Activated CD8-positive, alpha-beta T cell treated with anti-CD3 and anti-CD28 coated beads for 36 hours (primary cell): ENCODE results near the gene SLC38A9. TPM values are rescaled to one million over a fixed set of nuclear protein-coding genes. Genes with fewer than 3 reads are reported as not detected.

Experiments used
- ATAC-seq: fragments of 200-7000 bp; cut with Tn5 transposase; one replicate; pipeline ENCODE4 v1.10.0; 2021; ENCODE audit warnings: mild to moderate bottlenecking, moderate library complexity
- CTCF ChIA-PET: fragments of 350-600 bp; sonication (Branson Sonifier 250); formaldehyde crosslinking; loops from one replicate; lab custom pipeline; 2021; ENCODE audit warnings: antibody characterized with exemption; lab: Charles Lee
- POLR2A ChIA-PET: fragments of 350-600 bp; sonication (Branson Sonifier 250); formaldehyde crosslinking; loops from one replicate; lab custom pipeline; 2021; ENCODE audit warnings: antibody characterized with exemption; lab: Charles Lee
- DNase-seq: peaks from one replicate; pipeline ENCODE4 v3.0.0-alpha.2; 2020
- H3K27ac Mint-ChIP-seq: one replicate; pipeline ENCODE4 v1.8.0; 2021; ENCODE audit warnings: mild to moderate bottlenecking, mixed read lengths
- H3K27me3 Mint-ChIP-seq: one replicate; pipeline ENCODE4 v1.8.0; 2021; ENCODE audit warnings: mixed read lengths
- H3K36me3 Mint-ChIP-seq: one replicate; pipeline ENCODE4 v1.8.0; 2021; ENCODE audit warnings: low read depth, mixed read lengths
- H3K4me1 Mint-ChIP-seq: one replicate; pipeline ENCODE4 v1.8.0; 2021; ENCODE audit warnings: low read depth, mixed read lengths
- H3K4me3 Mint-ChIP-seq: one replicate; pipeline ENCODE4 v1.8.0; 2021; ENCODE audit warnings: mild to moderate bottlenecking, moderate library complexity, mixed read lengths
- H3K9me3 Mint-ChIP-seq: one replicate; pipeline ENCODE4 v1.8.0; 2021; ENCODE audit warnings: mixed read lengths
- intact Hi-C: fragments of 100-400 bp; cut with micrococcal nuclease; formaldehyde crosslinking; loops from one replicate; pipeline ENCODE4 v1.10.0; 2022
- total RNA-seq, 2 experiments: library from RNA; stranded (reverse); gene quantifications; one replicate each; pipeline ENCODE4 v1.2.3, GENCODE V29; 2021
- TF ChIP-seq, protein P1 (sequence below): fragments of 200-600 bp; IDR thresholded peaks from one replicate; pipeline ENCODE4 v1.8.0; 2022; ENCODE audit warnings: antibody characterized with exemption, mild to moderate bottlenecking

Gene SLC38A9
- total RNA-seq, 2 experiments from 2014 or later: 11.4 to 12.0 TPM

- no peaks in the 10 kb centered on the region for H3K9me3 Mint-ChIP-seq
- POLR2A ChIA-PET: interaction anchor here (1.0 kb wide), 1 partner anchor 251 kb away, joined by 3 read pairs; no protein-coding TSS in a partner anchor
- H3K4me3 Mint-ChIP-seq: no peak overlapping the region
- intact Hi-C loops: loop anchor here (5.0 to 10.0 kb wide), 3 partner anchors 267 to 520 kb away; partner anchors contain the start of gene CDC20B
- peaks cover 2% of the 10 kb centered on the region for H3K4me1 Mint-ChIP-seq
- TF ChIP-seq, protein P1, sequence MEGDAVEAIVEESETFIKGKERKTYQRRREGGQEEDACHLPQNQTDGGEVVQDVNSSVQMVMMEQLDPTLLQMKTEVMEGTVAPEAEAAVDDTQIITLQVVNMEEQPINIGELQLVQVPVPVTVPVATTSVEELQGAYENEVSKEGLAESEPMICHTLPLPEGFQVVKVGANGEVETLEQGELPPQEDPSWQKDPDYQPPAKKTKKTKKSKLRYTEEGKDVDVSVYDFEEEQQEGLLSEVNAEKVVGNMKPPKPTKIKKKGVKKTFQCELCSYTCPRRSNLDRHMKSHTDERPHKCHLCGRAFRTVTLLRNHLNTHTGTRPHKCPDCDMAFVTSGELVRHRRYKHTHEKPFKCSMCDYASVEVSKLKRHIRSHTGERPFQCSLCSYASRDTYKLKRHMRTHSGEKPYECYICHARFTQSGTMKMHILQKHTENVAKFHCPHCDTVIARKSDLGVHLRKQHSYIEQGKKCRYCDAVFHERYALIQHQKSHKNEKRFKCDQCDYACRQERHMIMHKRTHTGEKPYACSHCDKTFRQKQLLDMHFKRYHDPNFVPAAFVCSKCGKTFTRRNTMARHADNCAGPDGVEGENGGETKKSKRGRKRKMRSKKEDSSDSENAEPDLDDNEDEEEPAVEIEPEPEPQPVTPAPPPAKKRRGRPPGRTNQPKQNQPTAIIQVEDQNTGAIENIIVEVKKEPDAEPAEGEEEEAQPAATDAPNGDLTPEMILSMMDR: peak; percentile 9
- no peak overlapping the region for H3K27ac Mint-ChIP-seq
- no peak for DNase-seq
- H3K36me3 Mint-ChIP-seq: peaks cover 6% of the 10 kb centered on the region
- ATAC-seq: no peak
- CTCF ChIA-PET: interaction anchor here (0.7 to 3.0 kb wide), 36 partner anchors 9 to 521 kb away, joined by 3 to 21 read pairs (median 4); no protein-coding TSS in a partner anchor
- no peaks in the 10 kb centered on the region for H3K27me3 Mint-ChIP-seq
Measured at GRCh38 chr5:55692106-55692417, 20.1 kb downstream of the SLC38A9 start.

DNA sequence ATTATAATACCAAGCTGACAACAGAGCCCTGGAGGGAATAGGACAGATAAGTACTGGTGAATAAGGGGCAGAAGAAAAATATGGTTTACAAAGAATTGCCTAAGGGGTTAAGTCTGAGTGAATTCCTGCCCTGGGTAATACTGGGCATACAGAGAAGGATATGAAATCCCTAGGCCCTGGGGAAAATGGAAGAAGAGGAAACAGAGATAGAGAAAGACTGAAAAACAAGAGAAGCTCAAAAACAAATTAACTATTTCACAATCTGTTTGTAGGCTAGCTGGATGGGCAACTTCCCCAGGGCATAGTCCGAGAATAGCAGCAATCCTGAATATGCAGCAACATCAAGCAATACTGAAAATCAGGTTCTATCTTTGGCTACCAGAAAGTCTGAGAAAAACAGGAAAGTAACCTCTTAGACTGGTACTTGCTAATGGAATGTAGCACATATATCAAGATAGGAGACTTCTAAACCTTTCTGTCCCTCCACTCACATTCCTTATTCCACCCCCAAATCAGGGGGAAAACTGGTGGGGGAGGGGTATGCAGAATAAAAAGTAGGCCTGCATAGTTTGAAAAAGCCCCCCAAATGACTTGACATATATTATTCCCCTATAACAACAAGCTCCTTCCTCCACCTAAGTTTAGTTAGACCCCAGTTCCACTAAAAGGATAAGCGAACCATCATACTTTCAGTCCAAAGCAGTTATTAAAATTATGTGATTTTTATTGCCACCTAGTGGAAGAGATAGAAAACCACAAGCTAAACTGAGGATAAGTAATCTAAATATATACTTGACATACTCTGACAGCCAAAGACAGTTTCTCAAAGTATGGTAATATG, 20.6 kb downstream of the SLC38A9 start:
- no peaks in the 10 kb centered on the region for H3K9me3 Mint-ChIP-seq
- no peak overlapping the region for H3K27ac Mint-ChIP-seq
- peaks cover 2% of the 10 kb centered on the region for H3K4me1 Mint-ChIP-seq
- DNase-seq (no peak), ATAC-seq (peak; percentile 69)
- intact Hi-C loops: loop anchor here (5.0 to 10.0 kb wide), 3 partner anchors 267 to 519 kb away; partner anchors contain the start of gene CDC20B
- H3K4me3 Mint-ChIP-seq: no peak overlapping the region
- TF ChIP-seq, protein P1: peak; percentile 66
- H3K36me3 Mint-ChIP-seq: peaks cover 5% of the 10 kb centered on the region
- ChIA-PET CTCF (interaction anchor here (0.6 to 3.0 kb wide), 43 partner anchors 10 to 520 kb away, joined by 3 to 21 read pairs (median 4); no protein-coding TSS in a partner anchor), POLR2A (interaction anchor here (1.0 kb wide), 1 partner anchor 251 kb away, joined by 3 read pairs; no protein-coding TSS in a partner anchor)
- no peaks in the 10 kb centered on the region for H3K27me3 Mint-ChIP-seq

DNA sequence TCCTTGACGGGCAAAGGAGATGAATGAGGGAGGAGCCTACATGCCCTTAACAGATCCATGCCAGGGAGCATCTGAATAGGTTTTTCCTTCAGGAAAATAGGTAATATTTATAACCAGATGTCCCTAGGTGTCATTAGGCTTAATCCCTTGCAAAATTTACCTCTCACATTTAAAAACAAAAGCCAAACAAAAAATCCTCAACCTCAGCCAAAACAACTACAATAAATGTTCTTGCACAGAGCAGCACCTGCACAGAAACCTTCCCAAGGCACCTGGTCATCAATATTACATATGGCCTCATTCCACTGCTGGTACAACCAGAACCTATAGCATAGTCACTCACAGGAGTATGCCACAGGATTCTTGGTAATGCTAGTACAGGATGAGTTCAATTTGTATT, 30.1 kb downstream of the SLC38A9 start:
- TF ChIP-seq, protein P1: no peak
- no peak overlapping the region for H3K4me3 Mint-ChIP-seq

DNA sequence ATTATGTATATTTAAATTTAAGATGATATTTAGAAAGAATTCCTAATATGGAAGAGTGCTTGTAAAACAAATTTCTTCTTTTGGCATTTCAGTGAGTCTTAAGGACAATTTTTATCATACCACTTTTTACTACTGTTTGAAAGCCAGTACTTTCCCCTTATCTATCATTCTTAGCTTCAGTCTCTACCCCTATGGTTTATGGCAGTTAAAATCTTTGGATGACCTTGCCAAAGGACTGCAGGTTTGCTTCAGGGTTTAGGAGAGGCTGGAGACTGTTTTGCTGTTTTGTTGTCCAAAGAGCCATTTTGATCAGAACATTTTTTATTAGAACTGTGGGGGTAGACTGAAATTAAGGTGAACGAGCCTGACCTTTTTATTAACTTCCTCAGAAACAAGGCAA, 30.8 kb downstream of the SLC38A9 start:
- DNase-seq: no peak
- POLR2A ChIA-PET: no interaction called here

More for the DNA sequence above, 30.1 kb downstream of the SLC38A9 start:
- Mint-ChIP-seq H3K9me3 (no peaks in the 10 kb centered on the region), H3K27ac (no peak overlapping the region), H3K4me1 (no peaks in the 10 kb centered on the region), H3K36me3 (peaks cover 2% of the 10 kb centered on the region), H3K27me3 (no peaks in the 10 kb centered on the region)
- intact Hi-C loops: no loop called here
- DNase-seq (no peak), ATAC-seq (no peak)
- ChIA-PET POLR2A (no interaction called here), CTCF (no interaction called here)

More for the DNA sequence above, 30.8 kb downstream of the SLC38A9 start:
- no peak for ATAC-seq
- H3K4me3 Mint-ChIP-seq: no peak overlapping the region
- intact Hi-C loops: no loop called here
- no peaks in the 10 kb centered on the region for H3K27me3 Mint-ChIP-seq
- H3K36me3 Mint-ChIP-seq: no peaks in the 10 kb centered on the region
- H3K9me3 Mint-ChIP-seq: no peaks in the 10 kb centered on the region
- CTCF ChIA-PET: interaction anchor here (1.4 kb wide), 1 partner anchor 11 kb away, joined by 3 read pairs; no protein-coding TSS in a partner anchor
- no peaks in the 10 kb centered on the region for H3K4me1 Mint-ChIP-seq
- no peak overlapping the region for H3K27ac Mint-ChIP-seq
- TF ChIP-seq, protein P1: no peak
